GM23338 (cell line): ENCODE results near the gene ATRIP. TPM values are rescaled to one million over a fixed set of nuclear protein-coding genes. Genes with fewer than 3 reads are reported as not detected.
A peak's percentile ranks its signal among the peaks of the same experiment; 100 is the strongest.

ENCODE experiments used
- ATAC-seq: fragments of 200-7000 bp; cut with Tn5 transposase; 3 replicates; pipeline ENCODE4 v1.9.1; 2020
- DNase-seq: peaks from one replicate; pipeline ENCODE4 v3.0.0-alpha.2; 2015; ENCODE audit warnings: low spot score
- H2AFZ ChIP-seq: fragments of 200-600 bp; sonication (generic); 2 replicates; pipeline ENCODE4 v1.8.0; 2016; ENCODE audit warnings: antibody characterized with exemption, mild to moderate bottlenecking, moderate library complexity
- H3F3A ChIP-seq: fragments of 200-600 bp; sonication (generic); replicated peaks from 2 replicates; pipeline ENCODE4 v1.8.0; 2017; ENCODE audit warnings: antibody characterized with exemption, mixed run types, low read depth
- H3K27ac ChIP-seq: fragments of 200-600 bp; sonication (generic); 2 replicates; pipeline ENCODE4 v1.6.1; 2016; ENCODE audit warnings: low read depth
- H3K27me3 ChIP-seq: fragments of 200-600 bp; sonication (generic); 2 replicates; pipeline ENCODE4 v1.8.0; 2016; ENCODE audit warnings: mild to moderate bottlenecking, mixed run types, moderate library complexity; ENCODE audit not compliant: insufficient read depth
- H3K36me3 ChIP-seq: fragments of 200-600 bp; sonication (generic); 2 replicates; pipeline ENCODE4 v1.8.0; 2016; ENCODE audit warnings: mild to moderate bottlenecking; ENCODE audit not compliant: insufficient read depth
- H3K4me1 ChIP-seq: fragments of 200-600 bp; sonication (generic); 2 replicates; pipeline ENCODE4 v1.8.0; 2016; ENCODE audit warnings: mild to moderate bottlenecking, moderate library complexity; ENCODE audit not compliant: insufficient read depth
- H3K4me2 ChIP-seq: fragments of 200-600 bp; sonication (generic); 2 replicates; pipeline ENCODE4 v1.7.1; 2017; ENCODE audit warnings: mixed run types
- H3K4me3 ChIP-seq: fragments of 200-600 bp; sonication (generic); 2 replicates; pipeline ENCODE4 v1.6.1; 2016; ENCODE audit warnings: mixed run types
- H3K79me2 ChIP-seq: fragments of 200-600 bp; sonication (generic); replicated peaks from 2 replicates; pipeline ENCODE4 v1.8.0; 2017; ENCODE audit warnings: mild to moderate bottlenecking; ENCODE audit not compliant: insufficient read depth
- H3K9me2 ChIP-seq: fragments of 200-600 bp; sonication (generic); 2 replicates; pipeline ENCODE4 v1.8.0; 2017; ENCODE audit not compliant: insufficient read depth
- H4K20me1 ChIP-seq: fragments of 200-600 bp; sonication (generic); replicated peaks from 2 replicates; pipeline ENCODE4 v1.8.0; 2017; ENCODE audit warnings: mild to moderate bottlenecking; ENCODE audit not compliant: insufficient read depth
- H3K27ac Mint-ChIP-seq: 2 replicates; pipeline ENCODE4 v1.8.0; 2020; ENCODE audit warnings: inconsistent platforms, mild to moderate bottlenecking, moderate library complexity, mixed read lengths
- H3K27me3 Mint-ChIP-seq: 3 replicates; pipeline ENCODE4 v1.8.0; 2022; ENCODE audit warnings: low read depth, mild to moderate bottlenecking, moderate library complexity, mixed read lengths, inconsistent platforms; ENCODE audit not compliant: insufficient read depth, poor library complexity
- H3K36me3 Mint-ChIP-seq: 3 replicates; pipeline ENCODE4 v1.8.0; 2021; ENCODE audit warnings: low read depth, mild to moderate bottlenecking, inconsistent platforms, moderate library complexity, mixed read lengths
- H3K4me1 Mint-ChIP-seq: 3 replicates; pipeline ENCODE4 v1.8.0; 2020; ENCODE audit warnings: mild to moderate bottlenecking, inconsistent platforms, mixed read lengths
- H3K4me3 Mint-ChIP-seq: 3 replicates; pipeline ENCODE4 v1.8.0; 2021; ENCODE audit warnings: moderate library complexity, mild to moderate bottlenecking, inconsistent platforms, mixed read lengths
- H3K9me3 Mint-ChIP-seq: 3 replicates; pipeline ENCODE4 v1.8.0; 2020; ENCODE audit warnings: moderate library complexity, mild to moderate bottlenecking, inconsistent platforms, mixed read lengths
- CREB1 ChIP-seq: fragments of 250-450 bp; sonication (Bioruptor Pico); IDR thresholded peaks from 2 replicates; pipeline ENCODE4 v1.5.0; 2020; ENCODE audit warnings: low read depth, mild to moderate bottlenecking, moderate library complexity
- EZH2 ChIP-seq: fragments of 200-600 bp; sonication (generic); IDR thresholded peaks from one replicate; pipeline ENCODE4 v1.8.0; 2017; ENCODE audit warnings: antibody characterized with exemption, mild to moderate bottlenecking, low read depth; ENCODE audit not compliant: unreplicated experiment
- EZH2phosphoT487 ChIP-seq: fragments of 200-600 bp; sonication (generic); IDR thresholded peaks from one replicate; pipeline ENCODE4 v1.8.1; 2018; ENCODE audit warnings: antibody characterized with exemption; ENCODE audit not compliant: unreplicated experiment
- JUNB ChIP-seq: IDR thresholded peaks from one replicate; pipeline ENCODE4 v1.6.1; 2016; ENCODE audit warnings: antibody characterized with exemption; ENCODE audit not compliant: unreplicated experiment
- NANOG ChIP-seq: IDR thresholded peaks from 2 replicates; pipeline ENCODE4 v1.6.1; 2016; ENCODE audit warnings: antibody characterized with exemption, borderline replicate concordance
- POLR2AphosphoS5 ChIP-seq: IDR thresholded peaks from 2 replicates; pipeline ENCODE4 v1.6.1; 2016; ENCODE audit warnings: antibody characterized with exemption, low read depth
- ZNF114 ChIP-seq: fragments of 250-450 bp; sonication (Bioruptor Pico); IDR thresholded peaks from 2 replicates; pipeline ENCODE4 v1.5.0; 2020; ENCODE audit warnings: mild to moderate bottlenecking, moderate library complexity
- ZNF331 ChIP-seq: fragments of 250-450 bp; sonication (Bioruptor Pico); IDR thresholded peaks from 2 replicates; pipeline ENCODE4 v1.5.0; 2020; ENCODE audit warnings: low read depth, mild to moderate bottlenecking, moderate library complexity
- polyA plus RNA-seq: library from polyadenylated mRNA; unstranded; fragments of >200 nt; fragmentation: Nextera tagmentation; extraction: Ambion mirVana; gene quantifications from 2 replicates; pipeline ENCODE4 v1.2.1, GENCODE V29; 2016
- total RNA-seq: library from RNA; depleted of rRNA; stranded (reverse); fragments of >200 nt; shearing (Covaris generic); gene quantifications from 2 replicates; pipeline ENCODE4 v1.2.3, GENCODE V29; 2014
- TF ChIP-seq, protein P1 (sequence below), 2 experiments: fragments of 200-600 bp in 1 of 2; sonication (generic) in 1 of 2; conservative IDR thresholded peaks; 2 replicates each; pipeline versions ENCODE4 v1.5.1 to v1.6.1; 2016 to 2017; ENCODE audit warnings: antibody characterized with exemption in 2 of 2, low read depth in 2 of 2, mild to moderate bottlenecking in 2 of 2, moderate library complexity in 1 of 2
- TF ChIP-seq, protein P2 (sequence below): IDR thresholded peaks from 2 replicates; pipeline ENCODE4 v1.6.1; 2016; ENCODE audit warnings: antibody characterized with exemption
- TF ChIP-seq, protein P3 (sequence below): fragments of 250-450 bp; sonication (Bioruptor Pico); IDR thresholded peaks from 2 replicates; pipeline ENCODE4 v1.5.0; 2020; ENCODE audit warnings: mild to moderate bottlenecking, moderate library complexity

Gene ATRIP
- total and polyA plus RNA-seq, 2 experiments from 2014 or later: 5.8 to 17.3 TPM

DNA sequence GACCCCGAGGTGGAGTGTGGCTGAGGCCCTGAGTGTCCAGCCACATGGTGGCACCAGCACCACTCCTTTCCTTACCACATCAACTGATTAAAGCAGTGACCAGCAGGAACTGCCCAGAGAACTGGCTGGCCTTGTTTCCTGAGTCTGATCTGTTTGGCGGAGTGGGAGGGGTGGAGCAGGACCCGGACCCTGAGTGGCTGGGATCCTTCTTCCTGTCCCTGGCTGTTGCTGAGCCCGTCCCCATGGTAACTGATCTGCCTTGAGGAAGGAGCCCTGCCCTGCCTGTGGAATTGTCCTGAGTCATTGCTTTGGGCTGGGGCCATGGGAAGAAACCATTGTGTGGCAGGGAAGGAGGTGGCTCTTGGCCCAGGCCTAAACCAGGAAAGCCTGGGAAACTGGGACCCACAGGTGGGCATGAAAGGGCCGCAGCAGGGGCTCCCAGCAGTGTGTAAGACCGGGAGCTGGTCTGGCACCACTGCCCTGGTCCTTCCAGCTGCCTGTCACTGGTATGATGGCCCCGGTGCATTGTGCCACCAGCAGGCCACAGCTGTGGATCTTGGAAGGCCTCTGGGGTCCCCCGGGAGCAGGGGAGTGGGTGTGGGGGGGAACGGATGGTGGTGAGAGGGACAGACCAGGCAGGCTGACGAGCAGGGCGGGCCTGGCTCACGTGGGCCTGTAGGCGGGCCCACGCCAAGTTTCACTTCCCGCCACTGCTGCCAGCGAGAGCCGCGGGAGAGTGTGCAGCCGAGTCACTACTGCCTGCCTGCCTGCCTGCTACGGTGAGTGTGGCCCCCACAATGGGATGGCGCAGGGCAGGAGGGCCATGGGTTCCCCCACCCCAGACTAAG, 19.2 kb downstream of the ATRIP start (continued):
- TF ChIP-seq ZNF331: no peak
- peak; percentile 62 for TF ChIP-seq POLR2AphosphoS5
- TF ChIP-seq EZH2phosphoT487: no peak
- TF ChIP-seq, protein P1, sequence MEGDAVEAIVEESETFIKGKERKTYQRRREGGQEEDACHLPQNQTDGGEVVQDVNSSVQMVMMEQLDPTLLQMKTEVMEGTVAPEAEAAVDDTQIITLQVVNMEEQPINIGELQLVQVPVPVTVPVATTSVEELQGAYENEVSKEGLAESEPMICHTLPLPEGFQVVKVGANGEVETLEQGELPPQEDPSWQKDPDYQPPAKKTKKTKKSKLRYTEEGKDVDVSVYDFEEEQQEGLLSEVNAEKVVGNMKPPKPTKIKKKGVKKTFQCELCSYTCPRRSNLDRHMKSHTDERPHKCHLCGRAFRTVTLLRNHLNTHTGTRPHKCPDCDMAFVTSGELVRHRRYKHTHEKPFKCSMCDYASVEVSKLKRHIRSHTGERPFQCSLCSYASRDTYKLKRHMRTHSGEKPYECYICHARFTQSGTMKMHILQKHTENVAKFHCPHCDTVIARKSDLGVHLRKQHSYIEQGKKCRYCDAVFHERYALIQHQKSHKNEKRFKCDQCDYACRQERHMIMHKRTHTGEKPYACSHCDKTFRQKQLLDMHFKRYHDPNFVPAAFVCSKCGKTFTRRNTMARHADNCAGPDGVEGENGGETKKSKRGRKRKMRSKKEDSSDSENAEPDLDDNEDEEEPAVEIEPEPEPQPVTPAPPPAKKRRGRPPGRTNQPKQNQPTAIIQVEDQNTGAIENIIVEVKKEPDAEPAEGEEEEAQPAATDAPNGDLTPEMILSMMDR (conservative IDR thresholded peaks at IDR 0.05; ENCODE audit: low read depth in 2 of 2): peak; percentile 70 to 96
- TF ChIP-seq ZNF114: no peak
- TF ChIP-seq JUNB: no peak

DNA sequence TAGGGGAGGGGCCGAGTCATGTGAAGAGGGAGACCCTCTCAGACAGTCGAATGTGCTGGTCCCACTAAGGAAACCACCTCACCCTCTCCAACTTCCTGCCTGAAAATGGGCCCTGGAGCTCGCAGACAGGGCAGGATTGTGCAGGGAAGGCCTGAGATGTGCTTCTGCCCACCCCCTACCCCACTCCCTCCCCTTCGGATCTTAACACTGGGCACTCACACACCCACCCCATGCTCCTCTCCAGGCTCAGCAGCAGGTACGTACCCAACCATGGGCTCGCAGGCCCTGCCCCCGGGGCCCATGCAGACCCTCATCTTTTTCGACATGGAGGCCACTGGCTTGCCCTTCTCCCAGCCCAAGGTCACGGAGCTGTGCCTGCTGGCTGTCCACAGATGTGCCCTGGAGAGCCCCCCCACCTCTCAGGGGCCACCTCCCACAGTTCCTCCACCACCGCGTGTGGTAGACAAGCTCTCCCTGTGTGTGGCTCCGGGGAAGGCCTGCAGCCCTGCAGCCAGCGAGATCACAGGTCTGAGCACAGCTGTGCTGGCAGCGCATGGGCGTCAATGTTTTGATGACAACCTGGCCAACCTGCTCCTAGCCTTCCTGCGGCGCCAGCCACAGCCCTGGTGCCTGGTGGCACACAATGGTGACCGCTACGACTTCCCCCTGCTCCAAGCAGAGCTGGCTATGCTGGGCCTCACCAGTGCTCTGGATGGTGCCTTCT, 20.0 kb downstream of the ATRIP start:
- Histone ChIP-seq H4K20me1 (no peaks in the 10 kb centered on the region), H3K79me2 (peaks cover 13% of the 10 kb centered on the region), H3K9me2 (no peaks in the 10 kb centered on the region), H3K4me2 (no peak overlapping the region; the same call in 1 of the 2 replicates), H3F3A (peaks cover 8% of the 10 kb centered on the region; the same call in 1 of the 2 replicates), H3K4me3 (no peak overlapping the region), H2AFZ (no peak overlapping the region), H3K4me1 (peaks cover 2% of the 10 kb centered on the region; the same call in 1 of the 2 replicates), H3K27me3 (no peaks in the 10 kb centered on the region), H3K36me3 (peaks cover 9% of the 10 kb centered on the region; the same call in 1 of the 2 replicates), H3K27ac (peak overlapping the region; percentile 96)
- Mint-ChIP-seq H3K36me3 (peaks cover 38% of the 10 kb centered on the region), H3K4me3 (peak overlapping the region; percentile 36; the same call in 1 of the 3 replicates), H3K27ac (peak overlapping the region; percentile 99), H3K4me1 (peaks cover 28% of the 10 kb centered on the region), H3K9me3 (no peaks in the 10 kb centered on the region), H3K27me3 (peaks cover 12% of the 10 kb centered on the region)
- DNase-seq (no peak), ATAC-seq (peak; percentile 2; the same call in 2 of the 3 replicates)
- TF ChIP-seq, protein P2, sequence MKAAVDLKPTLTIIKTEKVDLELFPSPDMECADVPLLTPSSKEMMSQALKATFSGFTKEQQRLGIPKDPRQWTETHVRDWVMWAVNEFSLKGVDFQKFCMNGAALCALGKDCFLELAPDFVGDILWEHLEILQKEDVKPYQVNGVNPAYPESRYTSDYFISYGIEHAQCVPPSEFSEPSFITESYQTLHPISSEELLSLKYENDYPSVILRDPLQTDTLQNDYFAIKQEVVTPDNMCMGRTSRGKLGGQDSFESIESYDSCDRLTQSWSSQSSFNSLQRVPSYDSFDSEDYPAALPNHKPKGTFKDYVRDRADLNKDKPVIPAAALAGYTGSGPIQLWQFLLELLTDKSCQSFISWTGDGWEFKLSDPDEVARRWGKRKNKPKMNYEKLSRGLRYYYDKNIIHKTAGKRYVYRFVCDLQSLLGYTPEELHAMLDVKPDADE: no peak
- TF ChIP-seq ZNF114: no peak
- TF ChIP-seq, protein P1 (conservative IDR thresholded peaks at IDR 0.05; ENCODE audit: low read depth in 2 of 2): no peak
- TF ChIP-seq EZH2: no peak
- TF ChIP-seq JUNB: no peak
- no peak; the same call in 1 of the 2 replicates for TF ChIP-seq POLR2AphosphoS5
- TF ChIP-seq, protein P3, sequence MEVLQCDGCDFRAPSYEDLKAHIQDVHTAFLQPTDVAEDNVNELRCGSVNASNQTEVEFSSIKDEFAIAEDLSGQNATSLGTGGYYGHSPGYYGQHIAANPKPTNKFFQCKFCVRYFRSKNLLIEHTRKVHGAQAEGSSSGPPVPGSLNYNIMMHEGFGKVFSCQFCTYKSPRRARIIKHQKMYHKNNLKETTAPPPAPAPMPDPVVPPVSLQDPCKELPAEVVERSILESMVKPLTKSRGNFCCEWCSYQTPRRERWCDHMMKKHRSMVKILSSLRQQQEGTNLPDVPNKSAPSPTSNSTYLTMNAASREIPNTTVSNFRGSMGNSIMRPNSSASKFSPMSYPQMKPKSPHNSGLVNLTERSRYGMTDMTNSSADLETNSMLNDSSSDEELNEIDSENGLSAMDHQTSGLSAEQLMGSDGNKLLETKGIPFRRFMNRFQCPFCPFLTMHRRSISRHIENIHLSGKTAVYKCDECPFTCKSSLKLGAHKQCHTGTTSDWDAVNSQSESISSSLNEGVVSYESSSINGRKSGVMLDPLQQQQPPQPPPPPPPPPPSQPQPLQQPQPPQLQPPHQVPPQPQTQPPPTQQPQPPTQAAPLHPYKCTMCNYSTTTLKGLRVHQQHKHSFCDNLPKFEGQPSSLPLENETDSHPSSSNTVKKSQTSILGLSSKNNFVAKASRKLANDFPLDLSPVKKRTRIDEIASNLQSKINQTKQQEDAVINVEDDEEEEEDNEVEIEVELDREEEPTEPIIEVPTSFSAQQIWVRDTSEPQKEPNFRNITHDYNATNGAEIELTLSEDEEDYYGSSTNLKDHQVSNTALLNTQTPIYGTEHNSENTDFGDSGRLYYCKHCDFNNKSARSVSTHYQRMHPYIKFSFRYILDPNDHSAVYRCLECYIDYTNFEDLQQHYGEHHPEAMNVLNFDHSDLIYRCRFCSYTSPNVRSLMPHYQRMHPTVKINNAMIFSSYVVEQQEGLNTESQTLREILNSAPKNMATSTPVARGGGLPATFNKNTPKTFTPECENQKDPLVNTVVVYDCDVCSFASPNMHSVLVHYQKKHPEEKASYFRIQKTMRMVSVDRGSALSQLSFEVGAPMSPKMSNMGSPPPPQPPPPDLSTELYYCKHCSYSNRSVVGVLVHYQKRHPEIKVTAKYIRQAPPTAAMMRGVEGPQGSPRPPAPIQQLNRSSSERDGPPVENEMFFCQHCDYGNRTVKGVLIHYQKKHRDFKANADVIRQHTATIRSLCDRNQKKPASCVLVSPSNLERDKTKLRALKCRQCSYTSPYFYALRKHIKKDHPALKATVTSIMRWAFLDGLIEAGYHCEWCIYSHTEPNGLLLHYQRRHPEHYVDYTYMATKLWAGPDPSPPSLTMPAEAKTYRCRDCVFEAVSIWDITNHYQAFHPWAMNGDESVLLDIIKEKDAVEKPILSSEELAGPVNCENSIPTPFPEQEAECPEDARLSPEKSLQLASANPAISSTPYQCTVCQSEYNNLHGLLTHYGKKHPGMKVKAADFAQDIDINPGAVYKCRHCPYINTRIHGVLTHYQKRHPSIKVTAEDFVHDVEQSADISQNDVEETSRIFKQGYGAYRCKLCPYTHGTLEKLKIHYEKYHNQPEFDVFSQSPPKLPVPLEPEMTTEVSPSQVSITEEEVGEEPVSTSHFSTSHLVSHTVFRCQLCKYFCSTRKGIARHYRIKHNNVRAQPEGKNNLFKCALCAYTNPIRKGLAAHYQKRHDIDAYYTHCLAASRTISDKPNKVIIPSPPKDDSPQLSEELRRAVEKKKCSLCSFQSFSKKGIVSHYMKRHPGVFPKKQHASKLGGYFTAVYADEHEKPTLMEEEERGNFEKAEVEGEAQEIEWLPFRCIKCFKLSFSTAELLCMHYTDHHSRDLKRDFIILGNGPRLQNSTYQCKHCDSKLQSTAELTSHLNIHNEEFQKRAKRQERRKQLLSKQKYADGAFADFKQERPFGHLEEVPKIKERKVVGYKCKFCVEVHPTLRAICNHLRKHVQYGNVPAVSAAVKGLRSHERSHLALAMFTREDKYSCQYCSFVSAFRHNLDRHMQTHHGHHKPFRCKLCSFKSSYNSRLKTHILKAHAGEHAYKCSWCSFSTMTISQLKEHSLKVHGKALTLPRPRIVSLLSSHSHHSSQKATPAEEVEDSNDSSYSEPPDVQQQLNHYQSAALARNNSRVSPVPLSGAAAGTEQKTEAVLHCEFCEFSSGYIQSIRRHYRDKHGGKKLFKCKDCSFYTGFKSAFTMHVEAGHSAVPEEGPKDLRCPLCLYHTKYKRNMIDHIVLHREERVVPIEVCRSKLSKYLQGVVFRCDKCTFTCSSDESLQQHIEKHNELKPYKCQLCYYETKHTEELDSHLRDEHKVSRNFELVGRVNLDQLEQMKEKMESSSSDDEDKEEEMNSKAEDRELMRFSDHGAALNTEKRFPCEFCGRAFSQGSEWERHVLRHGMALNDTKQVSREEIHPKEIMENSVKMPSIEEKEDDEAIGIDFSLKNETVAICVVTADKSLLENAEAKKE: no peak
- no peak for TF ChIP-seq CREB1 (CRISPR knock-in tag)
- no peak for TF ChIP-seq NANOG
